Measurements from ENCODE around the gene FTH1.

The FTH1 gene

DNA sequence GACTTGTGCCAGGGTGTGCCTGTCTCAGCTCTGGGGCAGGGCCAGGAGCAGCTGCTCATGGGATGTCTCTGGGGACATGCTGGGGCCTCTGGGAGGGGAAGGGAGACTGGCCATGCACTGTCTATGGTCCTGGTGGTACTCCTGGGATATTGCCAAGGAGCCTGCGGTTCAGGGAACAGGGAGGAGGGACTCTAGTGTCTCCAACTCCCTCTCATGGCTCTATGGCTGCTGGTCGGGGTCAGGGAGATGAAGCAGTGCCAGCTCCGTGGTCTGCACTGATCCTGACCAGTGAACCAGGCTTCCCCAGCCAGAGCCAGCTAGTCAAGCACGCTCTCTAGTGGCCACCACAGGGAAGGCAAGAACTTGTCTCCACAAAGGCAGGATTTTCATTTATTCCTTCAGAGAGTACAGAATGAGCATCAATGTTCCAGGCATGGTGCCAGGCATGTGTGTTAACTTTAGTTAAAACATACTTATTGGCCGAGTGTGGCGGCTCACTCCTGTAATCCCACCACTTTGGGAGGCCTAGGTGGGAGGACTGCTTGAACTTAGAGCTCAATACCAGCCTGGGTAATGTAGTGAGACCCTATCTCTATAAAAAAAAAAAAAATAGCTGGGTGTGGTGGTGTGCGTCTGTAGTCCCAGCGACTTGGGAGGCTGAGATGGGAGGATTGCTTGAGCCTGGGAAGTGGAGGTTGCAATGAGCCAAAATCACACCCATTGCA, 19.8 kb downstream of the FTH1 start:
- DNase-seq = peak; percentile 72

- DNase-seq = no peak
Observed at GRCh38 chr11:61946894-61947293, 20.5 kb downstream of the FTH1 start.

DNA sequence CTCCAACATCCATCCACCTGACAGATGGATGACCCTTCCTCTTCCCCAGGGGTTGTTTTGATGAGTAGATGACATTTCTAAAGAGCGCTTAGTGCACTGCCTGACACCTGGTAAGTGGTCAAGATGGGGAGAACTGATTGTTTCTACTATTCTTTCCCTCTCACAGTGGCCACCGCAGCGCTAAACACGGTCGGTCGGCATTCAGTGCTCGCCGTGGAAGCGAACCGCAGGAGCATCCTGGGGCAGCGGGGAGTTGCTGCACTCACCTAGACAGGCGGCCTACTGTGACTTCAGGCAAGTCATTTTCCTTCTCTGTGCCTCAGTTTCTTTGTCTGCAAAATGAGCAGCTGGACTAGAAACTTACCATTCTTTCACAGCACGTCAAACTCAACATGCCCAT, 22.2 kb downstream of the FTH1 start:
- no peak for DNase-seq

DNA sequence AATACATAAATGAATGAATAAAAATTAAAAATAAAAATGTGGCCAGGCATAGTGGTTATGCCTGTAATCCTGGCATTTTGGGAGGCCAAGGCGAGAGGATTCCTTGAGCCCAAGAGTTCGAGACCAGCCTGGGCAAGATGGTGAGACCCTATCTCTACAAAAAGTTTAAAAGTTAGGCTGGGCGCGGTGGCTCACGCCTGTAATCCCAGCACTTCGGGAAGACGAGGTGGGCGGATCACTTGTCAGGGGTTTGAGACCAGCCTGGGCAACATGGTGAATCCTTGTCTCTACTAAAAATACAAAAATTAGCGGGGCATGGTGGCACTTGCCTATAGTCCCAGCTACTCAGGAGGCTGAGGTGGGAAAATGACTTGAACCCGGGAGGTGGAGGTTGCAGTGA, 27.0 kb downstream of the FTH1 start:
- DNase-seq = no peak

DNA sequence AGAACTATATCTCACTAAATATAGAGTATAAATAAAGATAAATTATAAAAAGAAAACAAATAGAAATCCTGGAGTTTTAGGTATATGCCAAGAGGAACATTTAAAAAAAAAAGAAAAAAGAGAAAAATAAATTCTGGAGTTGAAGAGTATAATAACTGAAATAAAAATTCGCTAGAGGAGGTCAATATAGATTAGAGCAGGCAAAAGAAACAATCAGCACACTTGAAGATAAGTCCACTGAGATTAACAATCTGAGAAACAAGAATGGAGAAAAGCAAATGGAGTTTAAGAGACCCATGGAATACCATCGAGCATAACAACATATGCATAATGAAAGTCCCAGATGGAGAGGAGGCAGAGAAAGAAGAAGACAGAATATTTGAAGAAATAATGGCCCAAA, 31.6 kb downstream of the FTH1 start:
- no peak for DNase-seq

GRCh38 chr11:61930933-61931332, 36.5 kb downstream of the FTH1 start:
- DNase-seq = no peak

GRCh38 chr11:61928606-61929005, 38.8 kb downstream of the FTH1 start:
- no peak for DNase-seq

DNA sequence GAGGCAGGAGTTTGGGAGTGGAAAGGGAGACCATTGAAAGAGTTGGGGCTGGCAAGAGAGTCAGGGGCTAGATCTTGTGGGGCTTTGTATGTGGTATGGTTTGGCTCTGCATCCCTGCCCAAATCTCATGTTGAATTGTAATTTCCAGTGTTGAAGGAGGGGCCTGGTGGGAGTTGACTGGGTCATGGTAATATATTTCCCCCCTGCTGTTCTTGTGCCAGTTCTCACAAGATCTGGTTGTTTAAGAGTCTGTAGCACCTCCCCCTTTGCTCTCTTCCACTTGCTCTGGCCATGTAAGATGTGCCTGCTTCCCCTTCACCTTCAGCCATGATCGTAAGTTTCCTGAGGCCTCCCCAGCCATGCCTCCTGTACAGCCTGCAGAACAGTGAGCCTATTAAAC, 39.9 kb downstream of the FTH1 start:
- DNase-seq = no peak

DNA sequence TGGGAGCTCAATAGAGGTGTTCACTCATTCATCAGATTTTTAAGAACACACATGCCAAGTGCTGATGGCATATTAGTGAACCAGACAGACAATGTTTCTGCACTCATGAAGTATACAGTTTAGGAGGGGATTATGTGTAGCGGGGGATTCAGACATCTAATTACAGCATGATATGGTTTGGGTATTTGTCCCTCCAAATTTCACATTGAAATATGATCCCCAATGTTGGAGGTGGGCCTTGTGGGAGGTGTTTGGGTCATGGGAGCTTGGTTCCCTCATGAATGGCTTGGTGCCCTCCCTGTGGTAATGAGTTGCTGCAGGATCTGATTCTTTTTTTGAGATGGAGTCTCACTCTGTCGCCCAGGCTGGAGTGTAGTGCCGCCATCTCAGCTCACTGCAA, 41.2 kb downstream of the FTH1 start:
- DNase-seq = no peak

- no peak for DNase-seq
Observed at GRCh38 chr11:61925736-61926135, 41.7 kb downstream of the FTH1 start.

- DNase-seq = no peak
Observed at GRCh38 chr11:61924064-61924455, 43.4 kb downstream of the FTH1 start.

- DNase-seq = no peak
Observed at GRCh38 chr11:61923166-61924063, 44.0 kb downstream of the FTH1 start.

- no peak for DNase-seq
Observed at GRCh38 chr11:61922539-61922938, 44.9 kb downstream of the FTH1 start.

DNA sequence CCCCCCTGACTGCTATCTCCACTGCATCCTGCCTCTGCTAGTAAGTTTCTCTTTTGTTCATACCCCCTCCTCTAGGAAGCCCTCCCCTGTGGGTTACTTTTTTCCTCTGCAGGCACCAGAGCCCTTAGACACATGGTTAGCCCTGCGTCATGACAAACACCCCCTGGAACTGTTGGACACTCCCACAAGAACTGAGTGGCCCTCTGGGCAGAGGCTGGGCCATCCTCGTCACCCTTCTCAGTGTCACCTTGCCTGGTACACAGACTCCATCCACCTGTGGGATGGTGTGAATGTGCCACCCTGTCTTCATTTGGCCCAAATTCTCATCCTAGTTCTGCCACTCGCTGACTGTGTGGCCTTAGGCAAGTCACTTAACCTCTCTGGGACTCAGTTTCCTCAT, 46.0 kb downstream of the FTH1 start:
- DNase-seq = no peak

DNA sequence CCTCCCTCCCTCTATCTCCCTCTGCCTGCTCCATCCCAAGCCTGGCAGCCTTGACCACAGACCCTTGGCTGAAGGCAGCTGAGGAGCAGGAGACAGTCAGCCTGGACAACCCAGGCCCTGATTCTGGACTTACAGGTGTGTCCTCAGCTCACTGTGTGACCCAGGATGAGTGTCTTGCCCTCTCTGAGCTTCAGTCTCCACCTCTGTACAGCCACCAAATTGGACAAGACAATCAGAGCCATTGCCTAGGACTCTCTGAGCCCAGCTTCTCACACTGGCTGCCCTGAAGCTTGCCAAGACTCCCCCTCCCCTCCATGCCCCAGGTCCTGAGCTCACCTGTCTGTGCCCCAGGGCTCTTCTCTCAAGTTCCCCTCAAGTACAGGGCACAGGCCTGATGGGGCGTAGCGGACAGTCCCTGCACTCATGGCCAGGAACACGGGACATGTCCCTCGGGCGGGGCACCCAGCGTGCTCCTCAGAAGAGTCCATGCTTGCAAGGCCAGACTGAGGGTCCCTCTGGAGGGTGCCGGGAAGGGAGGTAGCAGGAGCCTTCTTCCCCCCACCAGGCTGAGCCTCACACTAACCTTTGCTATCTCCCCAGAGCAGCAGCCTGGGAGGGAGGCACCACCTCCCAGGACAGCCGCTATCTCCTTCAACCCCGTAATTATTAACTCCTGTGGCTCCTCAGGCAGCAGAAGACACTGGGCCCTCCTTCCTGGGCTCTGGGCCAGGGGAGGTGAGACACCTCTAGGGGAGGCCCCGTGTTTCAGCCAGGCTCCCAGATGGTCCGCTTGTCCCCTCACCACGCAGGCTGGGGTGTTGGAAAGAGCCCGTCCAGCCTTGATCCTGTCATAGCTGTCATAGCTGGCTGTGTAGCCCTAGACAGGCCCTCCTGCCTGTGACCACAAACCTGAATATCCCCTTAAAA, 47.5 kb downstream of the FTH1 start:
- no peak for DNase-seq

DNA sequence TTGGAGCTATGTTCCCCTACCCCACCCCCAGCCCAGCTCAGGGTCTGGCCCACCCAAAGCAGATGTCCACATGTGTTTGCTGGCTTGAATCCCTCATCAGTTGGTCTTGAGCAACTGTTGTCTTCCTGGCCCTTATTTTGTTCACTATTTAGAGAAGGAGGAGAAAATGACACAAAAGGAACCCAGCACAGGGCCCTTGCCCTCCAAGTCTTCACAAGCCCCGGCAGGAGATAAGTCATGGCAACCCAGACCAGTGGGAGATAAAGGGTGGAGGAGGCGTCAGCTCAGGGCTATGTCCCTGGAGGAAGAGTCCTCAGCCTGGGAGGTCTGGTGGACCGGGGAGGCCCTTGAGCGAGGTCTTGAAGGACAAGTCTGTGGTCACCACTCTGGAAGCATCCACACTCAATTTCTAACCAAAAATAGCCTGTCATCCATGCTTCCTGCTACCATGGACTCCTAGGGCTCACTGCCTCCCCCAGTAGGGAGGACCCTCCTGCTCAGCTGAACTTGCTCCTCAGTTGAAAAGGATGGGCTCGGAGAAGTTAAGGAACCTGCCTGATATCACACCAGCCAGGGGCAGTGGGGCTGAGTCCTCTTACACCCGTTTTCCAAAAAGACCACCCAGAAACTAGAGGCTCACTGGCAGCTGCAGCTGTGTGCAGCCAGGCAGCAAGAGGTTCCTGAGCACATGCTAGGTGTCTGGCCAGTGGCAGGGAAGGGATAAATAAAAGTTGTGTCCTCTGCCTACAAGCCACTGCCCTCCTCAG, 48.3 kb downstream of the FTH1 start:
- DNase-seq = no peak

DNA sequence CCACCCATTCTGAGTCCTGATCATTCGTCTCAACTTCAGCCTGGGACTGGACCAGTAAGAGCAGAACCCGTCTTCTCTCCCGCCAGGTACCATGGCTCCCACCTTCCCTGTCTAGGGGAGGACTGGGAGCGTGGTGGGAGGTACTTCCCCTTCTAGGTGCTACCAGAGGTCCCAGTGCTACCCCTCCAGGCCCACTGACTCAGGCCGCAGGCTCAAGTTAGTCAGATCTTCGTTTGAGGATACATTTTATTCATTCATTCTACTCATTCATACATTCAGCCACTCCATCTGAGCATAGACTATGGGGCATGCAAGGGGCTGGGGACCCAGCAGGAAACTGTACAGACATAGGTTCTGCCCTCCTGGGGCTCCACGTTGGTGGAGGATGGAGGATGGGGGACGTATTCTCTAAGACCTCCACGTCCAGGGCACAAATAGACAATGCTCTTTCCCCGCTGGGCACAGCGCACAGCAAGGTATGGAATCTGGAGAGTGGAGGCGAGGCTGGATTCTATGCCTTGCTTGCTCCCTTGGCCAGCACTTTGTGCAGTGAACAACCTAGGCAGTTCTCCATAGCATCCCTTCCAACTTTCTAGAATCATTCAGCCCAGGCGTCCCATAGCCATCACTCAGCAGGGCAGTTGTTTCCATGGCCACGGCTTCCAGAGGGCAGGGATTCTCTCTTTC, 49.0 kb downstream of the FTH1 start:
- DNase-seq = no peak

DNA sequence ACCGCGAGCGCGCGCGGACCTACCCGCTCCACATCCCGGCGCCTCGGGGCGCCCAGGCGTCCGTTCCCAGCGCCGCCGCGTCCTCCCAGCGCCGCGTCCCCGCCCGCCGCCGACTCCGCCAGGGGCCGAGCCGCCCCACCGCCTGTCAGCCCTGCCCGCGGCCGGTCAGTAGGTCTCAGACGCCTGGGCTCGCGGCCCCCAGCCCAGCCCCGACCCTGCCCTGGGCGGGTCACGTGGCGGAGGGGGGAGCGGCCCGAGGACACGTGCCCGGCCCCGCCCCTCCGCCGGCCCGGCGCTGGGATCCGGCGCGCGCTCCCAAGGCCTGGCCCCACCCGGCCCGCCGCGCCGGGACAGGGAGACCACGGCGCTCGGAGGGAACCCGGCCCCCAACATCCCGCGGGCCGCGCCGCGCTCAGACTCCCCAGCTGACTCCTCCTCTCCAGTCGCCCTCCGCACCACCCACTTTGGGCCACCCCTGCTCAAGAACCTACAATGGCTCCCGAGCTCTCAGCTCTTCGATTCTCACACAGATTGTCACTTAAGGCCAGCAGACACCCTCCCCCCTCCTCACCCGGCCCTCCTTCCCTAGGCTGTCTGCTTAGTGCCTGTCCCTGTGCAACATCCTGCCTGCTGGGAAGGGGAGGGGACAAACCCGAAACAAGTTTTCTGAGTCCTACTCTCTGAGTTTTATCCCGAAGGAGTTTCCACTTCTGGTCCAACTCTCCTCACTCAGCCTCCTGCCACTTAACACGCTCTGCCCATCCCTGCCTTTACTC, 49.9 kb downstream of the FTH1 start, which contains the start of gene RAB3IL1:
Gene RAB3IL1, minus strand, starts transcription at position 233 of the 776 bp plus-strand sequence. Its CDS starts 199 bp downstream, at position 34.
- DNase-seq = peak; percentile 38

- DNase-seq = no peak
Observed at GRCh38 chr11:61916737-61917333, 50.6 kb downstream of the FTH1 start.

DNA sequence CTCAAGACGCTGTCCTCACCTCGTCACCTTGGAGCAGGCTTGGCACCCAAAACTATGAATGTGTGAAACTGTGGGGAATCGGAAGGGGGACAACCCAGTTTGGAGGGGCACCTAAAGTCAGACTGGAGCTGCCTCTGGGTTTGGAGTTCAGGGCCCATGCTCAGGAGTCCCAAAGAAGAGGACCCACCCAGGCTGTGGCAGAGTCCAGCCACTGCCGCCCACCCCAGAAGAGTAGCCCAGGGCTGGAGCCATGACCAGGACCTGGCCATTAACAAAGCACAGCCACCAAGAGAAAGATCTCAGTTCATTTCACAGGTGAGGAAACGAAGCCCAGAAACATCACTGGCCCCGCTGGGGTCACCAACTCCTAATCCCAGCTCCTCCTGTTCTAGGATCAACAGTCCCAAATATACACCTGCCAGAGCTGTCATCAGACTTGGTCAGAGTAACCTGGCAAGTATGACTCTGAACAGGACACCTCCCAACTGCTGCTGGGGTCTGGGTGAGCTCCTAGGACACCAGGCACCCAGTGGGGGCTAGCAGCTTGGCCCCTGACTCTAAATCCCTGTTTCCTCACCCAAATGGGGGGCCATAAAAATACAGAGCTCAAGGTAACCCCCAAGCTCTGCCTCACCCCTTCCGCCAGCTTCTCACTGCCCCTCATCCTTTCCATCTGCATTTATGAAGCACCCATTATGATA, 52.8 kb downstream of the FTH1 start:
- no peak for DNase-seq
